Smooth muscle cell (in vitro differentiated cells): Measurements from ENCODE around the gene ARFGAP1. TPM values are rescaled to one million over a fixed set of nuclear protein-coding genes. Genes with fewer than 3 reads are reported as not detected.
"Not testable (repeated sequence)": the region's sequence is repeated elsewhere in the genome, so short reads cannot be mapped to it uniquely, and the experiment has no call there.

Experiments
- DNase-seq: peaks from one replicate; lab custom pipeline; 2025; ENCODE audit not compliant: unreplicated experiment; lab: John Stamatoyannopoulos, UW
- H2AFZ ChIP-seq: fragments of 200-600 bp; sonication (generic); 2 replicates; pipeline ENCODE4 v1.6.0; 2016; ENCODE audit warnings: antibody characterized with exemption, low read depth, mild to moderate bottlenecking
- H3F3A ChIP-seq: fragments of 200-600 bp; sonication (generic); 2 replicates; pipeline ENCODE4 v1.6.0; 2017; ENCODE audit warnings: antibody characterized with exemption, low read depth
- H3K27ac ChIP-seq: fragments of 200-600 bp; sonication (generic); 2 replicates; pipeline ENCODE4 v1.5.1; 2016; ENCODE audit warnings: low read depth, mild to moderate bottlenecking
- H3K27me3 ChIP-seq: fragments of 200-600 bp; sonication (generic); 2 replicates; pipeline ENCODE4 v1.6.1; 2016; ENCODE audit warnings: low read depth, mild to moderate bottlenecking
- H3K36me3 ChIP-seq: fragments of 200-600 bp; sonication (generic); 2 replicates; pipeline ENCODE4 v1.5.1; 2016; ENCODE audit warnings: low read depth
- H3K4me1 ChIP-seq: fragments of 200-600 bp; sonication (generic); 2 replicates; pipeline ENCODE4 v1.5.1; 2016; ENCODE audit warnings: low read depth
- H3K4me2 ChIP-seq: fragments of 200-600 bp; sonication (generic); 2 replicates; pipeline ENCODE4 v1.6.0; 2016; ENCODE audit warnings: mild to moderate bottlenecking
- H3K4me3 ChIP-seq: fragments of 200-600 bp; sonication (generic); 2 replicates; pipeline ENCODE4 v1.5.1; 2016; ENCODE audit warnings: mild to moderate bottlenecking
- H3K79me2 ChIP-seq: fragments of 200-600 bp; sonication (generic); 2 replicates; pipeline ENCODE4 v1.6.0; 2016; ENCODE audit warnings: low read depth, mild to moderate bottlenecking
- H3K9ac ChIP-seq: fragments of 200-600 bp; sonication (generic); 2 replicates; pipeline ENCODE4 v1.6.0; 2016; ENCODE audit warnings: low read depth
- H3K9me3 ChIP-seq: fragments of 200-600 bp; sonication (generic); replicated peaks from 2 replicates; pipeline ENCODE4 v1.5.1; 2016; ENCODE audit warnings: low read depth
- H4K20me1 ChIP-seq: fragments of 200-600 bp; sonication (generic); 2 replicates; pipeline ENCODE4 v1.6.0; 2016; ENCODE audit warnings: low read depth
- CTCF ChIP-seq: fragments of 200-600 bp; sonication (generic); IDR thresholded peaks from 2 replicates; pipeline ENCODE4 v1.5.1; 2017; ENCODE audit warnings: borderline replicate concordance, mild to moderate bottlenecking, antibody characterized with exemption; ENCODE audit not compliant: insufficient read depth, poor library complexity, severe bottlenecking
- WGBS: methylation state at CpG from one replicate; pipeline ENCODE4 v1.1.7; 2016; ENCODE audit warnings: low lambda C conversion rate; 5-methylcytosine and 5-hydroxymethylcytosine counted together
- polyA plus RNA-seq: library from polyadenylated mRNA; unstranded; fragments of >200 nt; fragmentation: Nextera tagmentation; extraction: Ambion mirVana; gene quantifications from 2 replicates; pipeline ENCODE4 v1.2.1, GENCODE V29; 2016
- total RNA-seq: library from RNA; depleted of rRNA; stranded (reverse); fragments of >200 nt; gene quantifications from 2 replicates; pipeline ENCODE4 v1.2.3, GENCODE V29; 2014

The ARFGAP1 gene
- total and polyA plus RNA-seq, 2 experiments from 2014 or later = 101 to 169 TPM

GRCh38 chr20:63303095-63303666 lies 30.6 kb downstream of the ARFGAP1 start:
- TF ChIP-seq CTCF = no peak
- Histone ChIP-seq H3K36me3 (no peaks in the 10 kb centered on the region), H3K9me3 (no peaks in the 10 kb centered on the region), H3K4me1 (no peaks in the 10 kb centered on the region), H3K27ac (no peak overlapping the region), H3K27me3 (peaks cover 12% of the 10 kb centered on the region), H3K4me2 (no peak overlapping the region), H3K9ac (no peak overlapping the region), H3F3A (no peaks in the 10 kb centered on the region), H3K79me2 (no peaks in the 10 kb centered on the region), H2AFZ (no peak overlapping the region), H3K4me3 (no peak overlapping the region), H4K20me1 (no peaks in the 10 kb centered on the region)
- WGBS = 76% methylated on average over 5 of the region's 5 CpGs
- DNase-seq = no peak

- no peak for TF ChIP-seq CTCF
- H3K36me3 ChIP-seq = no peaks in the 10 kb centered on the region
- no peaks in the 10 kb centered on the region for H3F3A ChIP-seq
- no peak overlapping the region for H3K4me2 ChIP-seq
- 87% methylated on average over 8 of the region's 8 CpGs for WGBS
- H3K4me1 ChIP-seq = no peaks in the 10 kb centered on the region
- no peak overlapping the region for H3K27ac ChIP-seq
- H4K20me1 ChIP-seq = no peaks in the 10 kb centered on the region
- peaks cover 7% of the 10 kb centered on the region for H3K27me3 ChIP-seq
- H3K9me3 ChIP-seq = no peaks in the 10 kb centered on the region
- no peak overlapping the region for H2AFZ ChIP-seq
- no peak for DNase-seq
- H3K79me2 ChIP-seq = no peaks in the 10 kb centered on the region
- no peak overlapping the region for H3K9ac ChIP-seq
- no peak overlapping the region for H3K4me3 ChIP-seq
These were observed 32.8 kb downstream of the ARFGAP1 start for GRCh38 chr20:63305393-63305792.

- H3K9me3 ChIP-seq, H2AFZ ChIP-seq, H3K4me3 ChIP-seq, H3K4me2 ChIP-seq, H3F3A ChIP-seq, H3K9ac ChIP-seq, H3K79me2 ChIP-seq, H3K4me1 ChIP-seq, H3K27me3 ChIP-seq, H3K36me3 ChIP-seq, DNase-seq, H4K20me1 ChIP-seq, H3K27ac ChIP-seq: not testable (repeated sequence)
- WGBS = 94% methylated on average over 27 of the region's 30 CpGs
These were observed 33.5 kb downstream of the ARFGAP1 start for GRCh38 chr20:63305933-63306672.

GRCh38 chr20:63306673-63307537 lies 34.3 kb downstream of the ARFGAP1 start:
- Histone ChIP-seq H3K9me3 (no peaks in the 10 kb centered on the region), H3K9ac (no peak overlapping the region), H3K27ac (no peak overlapping the region), H3F3A (no peaks in the 10 kb centered on the region), H3K79me2 (no peaks in the 10 kb centered on the region), H3K4me1 (no peaks in the 10 kb centered on the region), H3K4me2 (no peak overlapping the region), H3K27me3 (peaks cover 3% of the 10 kb centered on the region), H3K4me3 (no peak overlapping the region), H4K20me1 (no peaks in the 10 kb centered on the region), H2AFZ (no peak overlapping the region), H3K36me3 (no peaks in the 10 kb centered on the region)
- DNase-seq = no peak
- TF ChIP-seq CTCF = no peak
- 95% methylated on average over 34 of the region's 35 CpGs for WGBS
